B cell (primary cell): ENCODE results near the gene ROR2. TPM values are rescaled to one million over a fixed set of nuclear protein-coding genes. Genes with fewer than 3 reads are reported as not detected.

Experiments
- ATAC-seq: fragments of 200-7000 bp; cut with Tn5 transposase; one replicate; pipeline ENCODE4 v1.10.0; 2021; ENCODE audit warnings: low read depth, mild to moderate bottlenecking, moderate number of reproducible peaks, moderate library complexity
- CTCF ChIA-PET: fragments of 350-600 bp; sonication (Branson Sonifier 250); formaldehyde crosslinking; loops from one replicate; lab custom pipeline; 2021; ENCODE audit warnings: antibody characterized with exemption, inconsistent platforms; lab: Charles Lee
- POLR2A ChIA-PET: fragments of 350-600 bp; sonication (Branson Sonifier 250); formaldehyde crosslinking; loops from one replicate; lab custom pipeline; 2021; ENCODE audit warnings: antibody characterized with exemption; lab: Charles Lee
- DNase-seq: peaks from one replicate; pipeline ENCODE4 v3.0.0; 2013
- H2AFZ ChIP-seq: 2 replicates; pipeline ENCODE4 v1.6.1; 2012; ENCODE audit warnings: mild to moderate bottlenecking, low read depth, low read length; ENCODE audit not compliant: insufficient read depth, poor library complexity, severe bottlenecking
- H3K27ac ChIP-seq, 2 donors: 1 replicate in 1 of 2; 2 replicates in 1 of 2; pipeline ENCODE4 v1.5.1; 2012 to 2013; ENCODE audit warnings: low read length in 2 of 2, mild to moderate bottlenecking in 2 of 2, moderate library complexity in 1 of 2
- H3K27me3 ChIP-seq, 4 experiments: fragments of 200-600 bp in 1 of 4; sonication (generic) in 1 of 4; replicated peaks in 1 of 4; 1 replicate in 2 of 4; 2 replicates in 2 of 4; pipeline versions ENCODE4 v1.6.1 to v1.7.0; 2013 to 2016; ENCODE audit warnings: low read length in 3 of 4, mild to moderate bottlenecking in 2 of 4, mixed read lengths in 1 of 4, moderate library complexity in 1 of 4; ENCODE audit not compliant: insufficient read depth in 4 of 4, control insufficient read depth in 3 of 4; ENCODE audit errors: control extremely low read depth in 1 of 4
- H3K36me3 ChIP-seq, 2 experiments: replicated peaks in 1 of 2; 1 replicate in 1 of 2; 2 replicates in 1 of 2; pipeline versions ENCODE4 v1.6.1 to v1.7.1; 2013; ENCODE audit warnings: low read length in 1 of 2; ENCODE audit not compliant: insufficient read depth in 2 of 2, control insufficient read depth in 1 of 2; ENCODE audit errors: control extremely low read depth in 1 of 2, extremely low read depth in 1 of 2
- H3K4me1 ChIP-seq, 2 donors: fragments of 200-600 bp in 1 of 2; sonication (generic) in 1 of 2; 1 replicate in 1 of 2; 2 replicates in 1 of 2; pipeline versions ENCODE4 v1.5.1 to v1.6.1; 2013 to 2017; ENCODE audit warnings: low read length in 2 of 2; ENCODE audit not compliant: control insufficient read depth in 2 of 2, insufficient read depth in 2 of 2
- H3K4me2 ChIP-seq: replicated peaks from 2 replicates; pipeline ENCODE3; 2012; ENCODE audit warnings: mild to moderate bottlenecking, low read depth, low read length; ENCODE audit not compliant: poor library complexity, severe bottlenecking
- H3K4me3 ChIP-seq, 5 experiments: fragments of 200-600 bp in 1 of 5; sonication (generic) in 1 of 5; 1 replicate in 3 of 5; 2 replicates in 2 of 5; pipeline versions ENCODE4 v1.5.1 to v1.7.0; 2011 to 2016; ENCODE audit warnings: low read length in 4 of 5, mild to moderate bottlenecking in 4 of 5, low read depth in 2 of 5, control low read depth in 1 of 5, moderate library complexity in 1 of 5; ENCODE audit not compliant: insufficient read depth in 1 of 5; ENCODE audit errors: control extremely low read depth in 1 of 5, extremely low read depth in 1 of 5
- H3K79me2 ChIP-seq: fragments of 200-600 bp; sonication (generic); one replicate; pipeline ENCODE4 v1.6.0; 2016; ENCODE audit warnings: low read length; ENCODE audit not compliant: control insufficient read depth, insufficient read depth
- H3K9ac ChIP-seq: fragments of 200-600 bp; sonication (generic); 2 replicates; pipeline ENCODE4 v1.6.1; 2017; ENCODE audit warnings: mild to moderate bottlenecking, low read length, moderate library complexity
- H3K9me3 ChIP-seq, 3 donors: one replicate each; pipeline versions ENCODE4 v1.6.1 to v1.7.1; 2013; ENCODE audit warnings: low read length in 2 of 3; ENCODE audit not compliant: control insufficient read depth in 2 of 3, insufficient read depth in 1 of 3; ENCODE audit errors: control extremely low read depth in 1 of 3
- H4K20me1 ChIP-seq: 2 replicates; pipeline ENCODE4 v1.6.0; 2012; ENCODE audit warnings: mild to moderate bottlenecking, low read length; ENCODE audit not compliant: insufficient read depth, control insufficient read depth, poor library complexity, severe bottlenecking
- H3K27ac Mint-ChIP-seq: one replicate; pipeline ENCODE4 v1.8.0; 2021; ENCODE audit warnings: mixed read lengths
- H3K27me3 Mint-ChIP-seq: one replicate; pipeline ENCODE4 v1.8.0; 2021; ENCODE audit warnings: mixed read lengths
- H3K4me1 Mint-ChIP-seq: one replicate; pipeline ENCODE4 v1.8.0; 2021; ENCODE audit warnings: mixed read lengths
- H3K4me3 Mint-ChIP-seq: one replicate; pipeline ENCODE4 v1.8.0; 2021; ENCODE audit warnings: mixed read lengths
- H3K9me3 Mint-ChIP-seq: one replicate; pipeline ENCODE4 v1.8.0; 2022; ENCODE audit warnings: mixed read lengths; ENCODE audit not compliant: insufficient read depth
- CTCF ChIP-seq: fragments of 200-600 bp; IDR thresholded peaks from one replicate; pipeline ENCODE4 v1.8.0; 2022; ENCODE audit warnings: antibody characterized with exemption, mild to moderate bottlenecking
- EZH2 ChIP-seq: IDR thresholded peaks from 2 replicates; pipeline ENCODE4 v1.6.1; 2012; ENCODE audit warnings: borderline replicate concordance, low read depth, mild to moderate bottlenecking, moderate library complexity, low read length; ENCODE audit not compliant: insufficient read depth, poor library complexity, severe bottlenecking
- WGBS: methylation state at CpG from one replicate; pipeline ENCODE4 v1.1.5; 2013; ENCODE audit warnings: missing lambda C conversion rate; ENCODE audit not compliant: insufficient coverage; 5-methylcytosine and 5-hydroxymethylcytosine counted together
- intact Hi-C: fragments of 100-400 bp; cut with micrococcal nuclease; formaldehyde crosslinking; loops from one replicate; pipeline ENCODE4 v1.10.0; 2022
- polyA plus RNA-seq: library from polyadenylated mRNA; depleted of rRNA; stranded (reverse); fragments of >200 nt; gene quantifications from 2 replicates; pipeline ENCODE4 v1.2.3, GENCODE V29; 2012
- total RNA-seq, 2 donors: library from RNA; stranded (reverse); fragments of 120-200 nt in 1 of 2; gene quantifications; 1 replicate in 1 of 2; 2 replicates in 1 of 2; pipeline versions ENCODE4 v1.2.3 to v1.2.4, GENCODE V29; 2013 to 2022

The ROR2 gene
- total and polyA plus RNA-seq, 2 donors (not counting 1 experiment from before 2014, with no cell fraction given), result 0.21 to 0.49 TPM

DNA sequence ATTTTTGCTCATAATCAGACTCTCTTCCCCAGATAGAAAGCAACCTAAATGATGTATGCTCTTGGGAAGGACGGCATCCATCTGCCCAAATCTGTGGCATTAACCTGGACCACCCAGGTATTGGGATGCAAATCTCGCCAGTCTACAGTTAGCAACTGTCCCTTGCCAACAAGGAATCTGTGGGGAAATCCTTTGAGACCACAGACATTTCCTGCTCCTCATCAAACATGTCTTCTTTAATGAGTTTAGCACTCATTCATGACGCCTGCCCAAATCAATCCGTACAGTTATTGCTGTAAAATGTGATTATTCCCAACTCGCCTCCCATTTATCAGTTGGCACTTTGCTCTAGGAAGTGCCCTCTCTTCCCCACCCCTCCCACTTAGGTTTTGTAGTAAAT lies 7.8 kb downstream of the ROR2 start:
- no peak overlapping the region for H3K27ac Mint-ChIP-seq
- Histone ChIP-seq H3K27ac (no peak overlapping the region), H3K4me2 (no peak overlapping the region), H3K4me3 (no peak overlapping the region), H3K27me3 (peaks cover 0 to 22% (median 9%) of the 10 kb centered on the region in 4 experiments), H3K4me1 (no peaks in the 10 kb centered on the region), H4K20me1 (no peaks in the 10 kb centered on the region), H3K79me2 (no peaks in the 10 kb centered on the region), H3K9me3 (peaks cover 0 to 3% (median 0%) of the 10 kb centered on the region in 3 donors), H2AFZ (no peak overlapping the region), H3K36me3 (no peaks in the 10 kb centered on the region), H3K9ac (no peak overlapping the region)
- whole genome bisulfite sequencing, result 86% methylated on average over 1 of the region's 5 CpGs
- peaks cover 49% of the 10 kb centered on the region for H3K27me3 Mint-ChIP-seq
- H3K4me3 Mint-ChIP-seq, result no peak overlapping the region
- ATAC-seq (no peak), DNase-seq (no peak)
- H3K9me3 Mint-ChIP-seq, result no peaks in the 10 kb centered on the region
- no peaks in the 10 kb centered on the region for H3K4me1 Mint-ChIP-seq
- TF ChIP-seq EZH2 (no peak), CTCF (no peak)
- POLR2A ChIA-PET, result no interaction called here
- CTCF ChIA-PET, result no interaction called here
- intact Hi-C loops, result no loop called here

GRCh38 chr9:91939978-91940377 lies 10.1 kb downstream of the ROR2 start:
- Histone ChIP-seq H3K36me3 (no peaks in the 10 kb centered on the region), H2AFZ (no peak overlapping the region), H3K4me1 (no peaks in the 10 kb centered on the region), H3K9ac (no peak overlapping the region), H3K79me2 (no peaks in the 10 kb centered on the region), H4K20me1 (no peaks in the 10 kb centered on the region), H3K4me3 (no peak overlapping the region), H3K4me2 (no peak overlapping the region), H3K27me3 (peaks cover 0 to 10% (median 2%) of the 10 kb centered on the region in 4 experiments), H3K9me3 (peaks cover 0 to 3% (median 0%) of the 10 kb centered on the region in 3 donors), H3K27ac (no peak overlapping the region)
- ChIA-PET CTCF (no interaction called here), POLR2A (no interaction called here)
- whole genome bisulfite sequencing, result 83% methylated on average over 2 of the region's 7 CpGs
- Mint-ChIP-seq H3K4me3 (no peak overlapping the region), H3K9me3 (no peaks in the 10 kb centered on the region), H3K27ac (no peak overlapping the region), H3K4me1 (no peaks in the 10 kb centered on the region), H3K27me3 (peaks cover 31% of the 10 kb centered on the region)
- no peak for ATAC-seq
- TF ChIP-seq CTCF, result no peak
- no peak for TF ChIP-seq EZH2
- intact Hi-C loops, result no loop called here
- no peak for DNase-seq
